PC-9 (cell line): ENCODE measurements around the gene CERS3. TPM values are rescaled to one million over a fixed set of nuclear protein-coding genes. Genes with fewer than 3 reads are reported as not detected.

ENCODE experiments used
- Bru-seq: library from RNA; stranded (reverse); fragments of 400-500 nt; gene quantifications from one replicate; lab custom pipeline; 2021; lab: Mats Ljungman, UMichigan
- BruChase-seq, 2 experiments: library from RNA; stranded (reverse); fragments of 400-500 nt; gene quantifications; one replicate each; lab custom pipeline; 2021; lab: Mats Ljungman, UMichigan
- BruUV-seq: library from RNA; stranded (reverse); fragments of 400-500 nt; replicated peaks from 2 replicates; lab custom pipeline; 2021; lab: Mats Ljungman, UMichigan
- CTCF ChIA-PET: fragments of 300-600 bp; sonication (Branson Sonifier 250); formaldehyde crosslinking; loops from one replicate; lab custom pipeline; 2022; ENCODE audit warnings: antibody characterized with exemption; lab: Charles Lee
- POLR2A ChIA-PET: fragments of 300-600 bp; sonication (Branson Sonifier 250); formaldehyde crosslinking; loops from one replicate; lab custom pipeline; 2022; ENCODE audit warnings: antibody characterized with exemption; ENCODE audit not compliant: unreplicated experiment; lab: Charles Lee
- DNase-seq, 2 experiments: peaks; one replicate each; pipeline versions ENCODE4 v3.0.0 to v3.0.0-alpha.2; 2015 to 2022; ENCODE audit warnings: mixed read lengths in 1 of 2
- H2AFZ ChIP-seq: fragments of 200-600 bp; sonication (generic); 2 replicates; pipeline ENCODE4 v1.8.1; 2017; ENCODE audit warnings: antibody characterized with exemption
- H3F3A ChIP-seq: fragments of 200-600 bp; sonication (generic); 2 replicates; pipeline ENCODE4 v1.8.1; 2017; ENCODE audit warnings: antibody characterized with exemption, mild to moderate bottlenecking, low read depth; ENCODE audit not compliant: insufficient read depth
- H3K27ac ChIP-seq: fragments of 200-600 bp; sonication (generic); 2 replicates; pipeline ENCODE4 v1.6.1; 2016; ENCODE audit warnings: mixed run types
- H3K27me3 ChIP-seq: fragments of 200-600 bp; sonication (generic); 2 replicates; pipeline ENCODE4 v1.6.1; 2016; ENCODE audit warnings: low read depth, mixed run types; ENCODE audit not compliant: insufficient read depth
- H3K36me3 ChIP-seq: fragments of 200-600 bp; sonication (generic); 2 replicates; pipeline ENCODE4 v1.6.1; 2016; ENCODE audit warnings: low read depth, mixed run types
- H3K4me1 ChIP-seq: fragments of 200-600 bp; sonication (generic); replicated peaks from 2 replicates; pipeline ENCODE4 v1.6.1; 2016; ENCODE audit warnings: mixed run types; ENCODE audit not compliant: insufficient read depth
- H3K4me2 ChIP-seq: fragments of 200-600 bp; sonication (generic); 2 replicates; pipeline ENCODE4 v1.6.1; 2017; ENCODE audit warnings: mixed run types
- H3K4me3 ChIP-seq: fragments of 200-600 bp; sonication (generic); 2 replicates; pipeline ENCODE4 v1.6.1; 2016; ENCODE audit warnings: mixed run types
- H3K79me2 ChIP-seq: fragments of 200-600 bp; sonication (generic); 2 replicates; pipeline ENCODE4 v1.6.1; 2017; ENCODE audit warnings: low read depth, mixed run types
- H3K9me2 ChIP-seq: fragments of 200-600 bp; sonication (generic); 2 replicates; pipeline ENCODE4 v1.8.1; 2017; ENCODE audit warnings: mild to moderate bottlenecking; ENCODE audit not compliant: insufficient read depth
- H3K9me3 ChIP-seq: fragments of 200-600 bp; sonication (generic); 2 replicates; pipeline ENCODE4 v1.8.1; 2016; ENCODE audit warnings: low read depth; ENCODE audit not compliant: insufficient read depth
- H4K20me1 ChIP-seq: fragments of 200-600 bp; sonication (generic); 2 replicates; pipeline ENCODE4 v1.8.1; 2017; ENCODE audit not compliant: insufficient read depth
- EZH2 ChIP-seq: fragments of 200-600 bp; sonication (generic); IDR thresholded peaks from 2 replicates; pipeline ENCODE4 v1.8.0; 2017; ENCODE audit warnings: antibody characterized with exemption, low read depth
- intact Hi-C: fragments of 100-400 bp; cut with micrococcal nuclease; formaldehyde crosslinking; loops from one replicate; pipeline ENCODE4 v1.10.0; 2022; ENCODE audit not compliant: unreplicated experiment
- long read RNA-seq: library from polyadenylated mRNA; stranded (forward); transcript quantifications from one replicate; pipeline ENCODE4 v2.0.0, GENCODE V29; 2022
- total RNA-seq: library from RNA; stranded (reverse); gene quantifications from 2 replicates; pipeline ENCODE4 v1.2.3, GENCODE V29; 2021
- TF ChIP-seq, protein P1 (sequence below): fragments of 200-600 bp; sonication (generic); conservative IDR thresholded peaks from 2 replicates; pipeline ENCODE4 v1.6.1; 2017; ENCODE audit warnings: mixed run types, antibody characterized with exemption, mild to moderate bottlenecking, moderate library complexity

CERS3 gene
- not detected in 2 replicates for total RNA-seq
- Bru-seq, nascent RNA, result percentile 1 among the genes with signal in this experiment
- BruChase-seq, experiment 1, labeled RNA remaining after a 2-hour chase, result percentile 4 among the genes with signal in this experiment
- not detected for BruChase-seq, experiment 2, labeled RNA remaining after a 6-hour chase
- long read RNA-seq, result 0 reads

DNA sequence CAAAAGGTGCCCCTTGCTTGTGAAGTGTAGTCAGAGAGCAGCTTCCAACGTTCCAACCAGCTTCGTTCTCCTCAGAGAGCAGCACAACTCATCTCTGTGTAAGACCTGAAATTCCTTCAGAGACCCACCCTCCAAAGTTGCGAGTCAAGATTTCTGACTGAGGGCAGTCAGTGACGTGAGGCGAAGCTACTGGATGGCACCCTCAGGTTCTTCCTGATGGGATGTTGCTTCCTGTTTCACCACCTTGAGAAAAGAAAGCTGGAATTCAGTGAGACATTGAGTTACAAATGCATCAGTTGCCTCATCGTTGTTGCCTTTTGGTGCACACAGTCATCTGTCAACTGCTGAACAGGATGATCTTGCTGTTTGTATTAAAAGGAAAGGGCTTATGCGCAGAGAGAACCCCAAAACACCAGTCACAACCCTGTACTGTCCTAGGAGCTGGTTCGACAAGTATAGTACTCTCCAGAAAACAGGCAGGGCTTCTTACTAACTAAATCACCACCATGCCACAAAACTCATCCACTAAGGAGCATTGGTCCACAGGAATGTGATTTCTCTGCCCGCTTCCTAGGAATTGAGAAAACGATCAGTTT lies at the start of gene CERS3:
Gene CERS3, minus strand, starts transcription at position 118 of the 596 bp plus-strand sequence. CDS start 27,101 bp downstream, outside the sequence.
- ChIA-PET CTCF (no interaction called here), POLR2A (no interaction called here)
- Histone ChIP-seq H2AFZ (no peak within 1 kb of the TSS), H4K20me1 (no peaks in the 10 kb centered on the region), H3K27me3 (peaks cover 67% of the 10 kb centered on the region), H3K79me2 (no peaks in the 10 kb centered on the region), H3F3A (no peaks in the 10 kb centered on the region), H3K9me3 (no peaks in the 10 kb centered on the region), H3K36me3 (no peaks in the 10 kb centered on the region), H3K4me3 (no peak within 1 kb of the TSS), H3K4me2 (no peak within 1 kb of the TSS), H3K9me2 (no peaks in the 10 kb centered on the region), H3K4me1 (no peaks in the 10 kb centered on the region), H3K27ac (no peak within 1 kb of the TSS)
- BruUV-seq, result no TSS peak
- intact Hi-C loops, result no loop called here
- no peak for TF ChIP-seq EZH2
- TF ChIP-seq, protein P1, sequence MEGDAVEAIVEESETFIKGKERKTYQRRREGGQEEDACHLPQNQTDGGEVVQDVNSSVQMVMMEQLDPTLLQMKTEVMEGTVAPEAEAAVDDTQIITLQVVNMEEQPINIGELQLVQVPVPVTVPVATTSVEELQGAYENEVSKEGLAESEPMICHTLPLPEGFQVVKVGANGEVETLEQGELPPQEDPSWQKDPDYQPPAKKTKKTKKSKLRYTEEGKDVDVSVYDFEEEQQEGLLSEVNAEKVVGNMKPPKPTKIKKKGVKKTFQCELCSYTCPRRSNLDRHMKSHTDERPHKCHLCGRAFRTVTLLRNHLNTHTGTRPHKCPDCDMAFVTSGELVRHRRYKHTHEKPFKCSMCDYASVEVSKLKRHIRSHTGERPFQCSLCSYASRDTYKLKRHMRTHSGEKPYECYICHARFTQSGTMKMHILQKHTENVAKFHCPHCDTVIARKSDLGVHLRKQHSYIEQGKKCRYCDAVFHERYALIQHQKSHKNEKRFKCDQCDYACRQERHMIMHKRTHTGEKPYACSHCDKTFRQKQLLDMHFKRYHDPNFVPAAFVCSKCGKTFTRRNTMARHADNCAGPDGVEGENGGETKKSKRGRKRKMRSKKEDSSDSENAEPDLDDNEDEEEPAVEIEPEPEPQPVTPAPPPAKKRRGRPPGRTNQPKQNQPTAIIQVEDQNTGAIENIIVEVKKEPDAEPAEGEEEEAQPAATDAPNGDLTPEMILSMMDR, result no peak
- DNase-seq, result no peak

DNA sequence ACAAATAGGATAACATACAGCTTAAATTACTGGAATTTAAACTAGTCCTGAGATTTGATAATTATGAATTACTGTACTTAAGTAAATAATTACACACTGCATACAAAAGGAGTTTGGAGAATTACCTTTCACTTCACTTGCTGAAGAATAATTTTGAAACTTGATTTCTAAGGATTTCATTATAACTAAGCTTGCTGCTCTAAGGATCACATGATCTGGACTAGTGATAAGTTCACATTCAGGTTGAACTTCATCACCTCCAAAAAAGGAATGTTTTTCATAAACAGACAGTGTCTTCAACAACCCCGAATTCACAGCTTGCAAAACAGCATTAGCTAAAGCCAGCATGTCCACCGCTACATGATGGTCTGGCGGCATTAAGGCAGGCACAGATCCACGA lies 44.8 kb upstream of the CERS3 start:
- H3K4me2 ChIP-seq, result no peak overlapping the region
- 0 out of 2 replicates have a peak, but pooled peaks cover 4% of the 10 kb centered on the region for H3F3A ChIP-seq
- H3K79me2 ChIP-seq, result no peaks in the 10 kb centered on the region
- intact Hi-C loops, result loop anchor here (5.0 to 10.0 kb wide), 2 partner anchors 221 to 649 kb away; no protein-coding TSS in a partner anchor
- H4K20me1 ChIP-seq, result no peaks in the 10 kb centered on the region
- H3K27ac ChIP-seq, result no peak overlapping the region
- H3K27me3 ChIP-seq, result no peaks in the 10 kb centered on the region
- no peaks in the 10 kb centered on the region for H3K4me1 ChIP-seq
- DNase-seq, result no peak
- no peaks in the 10 kb centered on the region for H3K9me2 ChIP-seq
- no peaks in the 10 kb centered on the region for H3K9me3 ChIP-seq
- no TSS peak for BruUV-seq
- H2AFZ ChIP-seq, result no peak overlapping the region
- TF ChIP-seq, protein P1, result no peak
- TF ChIP-seq EZH2, result no peak
- CTCF ChIA-PET, result no interaction called here
- POLR2A ChIA-PET, result no interaction called here
- no peak overlapping the region for H3K4me3 ChIP-seq
- no peaks in the 10 kb centered on the region for H3K36me3 ChIP-seq

DNA sequence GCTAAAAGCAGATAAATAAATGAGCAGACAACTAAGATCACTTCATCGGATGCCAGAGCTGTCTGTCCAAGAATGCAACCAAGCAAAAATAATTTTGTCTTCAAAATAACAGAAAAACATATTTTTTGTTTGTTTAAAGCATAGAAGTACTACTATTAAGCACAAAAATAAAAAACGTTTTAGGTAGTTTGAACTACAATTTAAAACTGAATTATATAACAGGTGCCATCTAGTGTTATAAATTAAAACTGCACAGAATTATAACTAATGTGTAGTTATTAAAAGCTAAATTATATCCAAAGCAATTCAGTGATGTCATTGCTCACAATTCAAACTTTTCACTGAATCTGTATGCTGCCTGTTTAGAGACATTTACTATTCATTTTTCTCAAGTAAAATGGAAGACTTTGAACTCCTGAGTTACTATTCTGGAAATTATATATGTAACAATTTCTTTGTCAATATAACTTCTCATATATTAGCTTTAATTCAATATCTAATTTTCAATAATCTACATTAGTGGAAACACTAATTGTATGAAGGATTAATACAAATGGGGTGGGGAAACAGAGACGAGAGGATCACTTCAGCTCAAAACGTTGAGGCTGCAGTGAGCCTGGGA lies 43.7 kb upstream of the CERS3 start:
- Histone ChIP-seq H4K20me1 (no peaks in the 10 kb centered on the region), H3K4me3 (no peak overlapping the region), H3K4me1 (no peaks in the 10 kb centered on the region), H3K79me2 (no peaks in the 10 kb centered on the region), H3K27me3 (no peaks in the 10 kb centered on the region), H2AFZ (no peak overlapping the region), H3K27ac (no peak overlapping the region), H3K36me3 (no peaks in the 10 kb centered on the region), H3K9me2 (no peaks in the 10 kb centered on the region), H3K4me2 (no peak overlapping the region), H3K9me3 (no peaks in the 10 kb centered on the region), H3F3A (0 out of 2 replicates have a peak, but pooled peaks cover 4% of the 10 kb centered on the region)
- BruUV-seq, result no TSS peak
- ChIA-PET POLR2A (no interaction called here), CTCF (interaction anchor here (1.2 kb wide), 1 partner anchor 222 kb away, joined by 5 read pairs; no protein-coding TSS in a partner anchor)
- intact Hi-C loops, result loop anchor here (5.0 to 10.0 kb wide), 2 partner anchors 220 to 648 kb away; no protein-coding TSS in a partner anchor
- TF ChIP-seq EZH2, result no peak
- TF ChIP-seq, protein P1, result peak; percentile 75
- DNase-seq, result no peak
